ENCODE data around the gene CD164L2.

DNA sequence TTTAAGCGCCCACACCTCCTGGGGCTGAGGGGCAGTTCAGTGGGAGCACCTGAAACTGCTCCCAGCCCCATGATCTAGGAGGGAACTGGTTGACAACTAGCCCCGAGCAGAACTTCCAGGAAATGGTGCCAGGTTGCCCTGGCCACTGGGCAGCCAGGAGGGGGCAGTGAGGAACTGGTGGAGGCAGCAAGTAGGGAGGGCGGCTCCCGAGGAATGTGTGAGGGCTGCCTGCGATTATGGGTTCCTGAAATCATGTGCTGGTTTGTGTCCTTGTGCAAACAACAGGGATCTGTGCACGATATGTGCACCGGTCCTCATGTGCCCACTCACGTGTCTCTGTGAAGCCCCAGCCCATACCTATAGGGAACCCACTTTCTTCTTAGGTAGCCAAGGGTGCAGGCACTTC, 19.2 kb upstream of the CD164L2 start:
- no peak for TF ChIP-seq POLR2AphosphoS5 (IDR thresholded peaks at IDR 0.05; ENCODE audit: borderline replicate concordance, low read depth, low read length)
- no peak for TF ChIP-seq EZH2 (IDR thresholded peaks at IDR 0.05)
